GM19240 (cell line): ENCODE measurements around the gene KCNQ4.

Source experiments
- DNase-seq: peaks from one replicate; pipeline ENCODE4 v3.0.0; 2011; ENCODE audit warnings: low spot score; ENCODE audit not compliant: insufficient read length

KCNQ4 gene

GRCh38 chr1:40776236-40777072 is 7.1 kb upstream of the KCNQ4 start:
- DNase-seq, result no peak

- DNase-seq, result no peak
Observed at GRCh38 chr1:40777224-40777970, 6.2 kb upstream of the KCNQ4 start.

GRCh38 chr1:40780678-40781607 is 2.6 kb upstream of the KCNQ4 start:
- no peak for DNase-seq

GRCh38 chr1:40781608-40781971 is 2.0 kb upstream of the KCNQ4 start:
- DNase-seq, result no peak

GRCh38 chr1:40782371-40782956 is 1.1 kb upstream of the KCNQ4 start:
- DNase-seq, result no peak

- DNase-seq, result no peak
Observed at GRCh38 chr1:40784141-40784770, 669 bp downstream of the KCNQ4 start.

- DNase-seq, result no peak
Observed at GRCh38 chr1:40784771-40785151, 1.2 kb downstream of the KCNQ4 start.

- no peak for DNase-seq
Observed at GRCh38 chr1:40785446-40785845, 1.9 kb downstream of the KCNQ4 start.

GRCh38 chr1:40786171-40786994 is 2.8 kb downstream of the KCNQ4 start:
- DNase-seq, result no peak

- no peak for DNase-seq
Observed at GRCh38 chr1:40786995-40787705, 3.6 kb downstream of the KCNQ4 start.

- DNase-seq, result no peak
Observed at GRCh38 chr1:40787737-40788560, 4.4 kb downstream of the KCNQ4 start.

- no peak for DNase-seq
Observed at GRCh38 chr1:40788561-40789341, 5.2 kb downstream of the KCNQ4 start.

- no peak for DNase-seq
Observed at GRCh38 chr1:40789342-40789598, 5.7 kb downstream of the KCNQ4 start.

GRCh38 chr1:40789661-40790430 is 6.3 kb downstream of the KCNQ4 start:
- no peak for DNase-seq

GRCh38 chr1:40792036-40792435 is 8.4 kb downstream of the KCNQ4 start:
- no peak for DNase-seq

GRCh38 chr1:40793617-40794016 is 10.0 kb downstream of the KCNQ4 start:
- DNase-seq, result no peak

GRCh38 chr1:40794048-40794447 is 10.5 kb downstream of the KCNQ4 start:
- no peak for DNase-seq
